ENCODE results near the gene TMC8.

The TMC8 gene

DNA sequence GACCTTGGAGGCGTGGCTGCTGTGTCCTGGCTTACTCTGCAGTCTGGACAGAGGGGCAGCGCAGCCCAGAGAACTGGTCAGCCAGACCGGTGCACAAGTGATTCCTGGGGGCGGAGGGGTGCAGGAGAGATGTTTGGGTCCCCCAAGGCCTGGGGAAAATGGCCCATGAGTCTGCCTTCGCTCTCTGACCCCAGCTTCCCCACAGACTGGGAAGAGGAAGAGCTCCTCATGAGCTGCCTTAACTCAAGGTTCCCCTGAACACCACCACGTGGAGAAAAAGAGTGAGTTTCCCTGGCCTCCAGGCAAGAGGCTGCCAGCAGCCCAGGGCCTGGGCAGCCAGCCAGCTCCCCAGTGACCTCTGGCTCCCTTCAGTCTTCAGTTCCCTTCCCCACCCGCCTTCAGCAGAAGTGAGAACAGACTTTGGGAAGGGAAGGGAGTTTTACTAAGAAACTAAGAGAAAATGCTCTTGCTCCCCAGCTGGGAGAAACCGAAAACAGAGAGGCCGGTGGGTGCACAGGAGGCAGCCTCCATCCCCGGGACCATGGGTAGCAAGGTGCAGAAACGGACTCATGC lies 13.7 kb downstream of the TMC8 start:
- DNase-seq: peak; percentile 86
- in situ Hi-C loops (cut with MboI; ENCODE audit: low pct_unique_long_range_greater_than_20kb, low sequenced_read_pairs): no loop called here

DNA sequence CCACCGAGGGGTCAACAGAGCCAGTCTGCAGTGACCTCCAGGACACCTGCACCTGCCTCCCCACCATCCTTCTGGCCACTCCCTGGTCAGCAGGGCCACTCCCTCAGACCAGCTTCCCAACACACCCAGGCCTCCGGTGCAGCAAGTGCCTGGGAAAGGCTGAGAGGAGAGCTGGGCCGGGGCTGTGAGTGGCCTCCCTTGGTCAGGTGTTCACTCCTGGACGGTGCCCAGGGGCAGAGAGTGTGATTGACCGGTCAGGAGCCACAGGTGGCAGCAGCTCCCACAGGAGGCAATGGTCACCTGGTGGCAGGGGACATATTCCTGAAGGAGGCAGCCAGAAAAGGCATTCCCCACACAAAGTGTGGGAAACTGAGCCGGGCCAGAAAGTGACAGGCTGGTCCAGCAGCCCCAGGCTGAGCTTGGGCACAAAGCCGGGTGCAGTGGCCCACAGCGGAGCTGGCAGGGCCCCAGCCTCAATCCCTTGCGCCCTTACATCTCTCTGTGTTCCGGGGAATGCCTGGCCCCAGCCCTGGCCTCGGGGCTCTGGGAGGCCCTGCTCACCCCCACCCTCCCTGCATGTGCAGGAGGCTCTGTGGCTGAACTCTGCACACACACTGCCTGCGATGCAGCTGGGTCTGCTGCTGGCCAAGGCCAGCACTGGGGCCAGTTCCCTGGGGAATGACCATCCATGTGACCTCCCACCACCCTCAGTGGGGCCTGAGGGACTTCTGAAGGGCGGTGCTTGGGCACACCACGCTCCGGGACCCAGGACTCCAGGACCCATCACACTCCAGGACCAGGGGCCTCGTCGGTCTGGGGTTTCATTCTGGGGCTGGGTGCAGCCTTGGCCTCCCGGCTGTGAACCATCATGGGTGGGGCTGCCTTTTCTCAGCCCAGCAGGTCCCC lies 14.4 kb downstream of the TMC8 start:
- in situ Hi-C loops (cut with MboI; ENCODE audit: low pct_unique_long_range_greater_than_20kb, low sequenced_read_pairs): no loop called here
- DNase-seq: no peak

DNA sequence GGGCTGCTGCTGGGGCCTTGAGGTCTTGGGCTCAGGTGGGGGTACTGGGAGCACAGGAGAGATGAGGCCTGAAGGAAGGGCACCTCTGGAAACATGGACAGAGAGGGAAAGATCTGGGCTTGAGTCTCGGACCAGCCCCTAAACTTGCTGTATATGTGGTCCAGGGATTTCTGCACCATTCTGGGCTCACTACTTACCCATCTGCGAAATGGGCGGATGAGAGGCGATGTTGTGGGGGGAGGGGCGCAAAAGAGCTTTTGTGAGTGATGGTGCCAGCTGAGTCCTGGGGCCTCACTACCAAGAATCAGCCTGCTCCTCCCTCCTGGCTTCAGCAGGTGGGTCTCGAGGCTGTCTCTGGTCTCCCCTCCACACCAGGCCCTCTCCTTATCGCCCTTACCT lies 15.9 kb downstream of the TMC8 start:
- no peak for DNase-seq
- in situ Hi-C loops (cut with MboI; ENCODE audit: low pct_unique_long_range_greater_than_20kb, low sequenced_read_pairs): no loop called here

DNA sequence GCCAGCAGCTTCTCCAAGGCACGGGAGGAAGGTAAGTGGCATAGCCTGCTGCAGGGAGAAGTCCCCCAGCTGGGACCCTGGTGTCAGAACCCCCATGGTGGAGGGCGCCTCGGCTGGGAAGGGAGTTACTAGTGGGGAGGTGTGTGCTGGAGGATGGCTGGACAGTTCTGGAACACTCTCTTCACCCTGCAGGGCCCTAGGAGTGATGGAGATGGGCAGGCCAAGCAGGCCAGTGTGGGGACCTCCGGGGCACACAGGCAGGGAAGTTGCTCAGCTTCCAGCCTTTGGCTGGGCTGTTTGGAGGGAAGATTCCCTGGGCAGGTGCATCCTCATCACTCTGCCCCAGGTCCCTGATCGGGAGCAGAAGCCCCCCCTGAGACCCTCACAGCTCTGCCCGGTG lies 16.3 kb downstream of the TMC8 start:
- no peak for DNase-seq
- in situ Hi-C loops (cut with MboI; ENCODE audit: low pct_unique_long_range_greater_than_20kb, low sequenced_read_pairs): no loop called here

DNA sequence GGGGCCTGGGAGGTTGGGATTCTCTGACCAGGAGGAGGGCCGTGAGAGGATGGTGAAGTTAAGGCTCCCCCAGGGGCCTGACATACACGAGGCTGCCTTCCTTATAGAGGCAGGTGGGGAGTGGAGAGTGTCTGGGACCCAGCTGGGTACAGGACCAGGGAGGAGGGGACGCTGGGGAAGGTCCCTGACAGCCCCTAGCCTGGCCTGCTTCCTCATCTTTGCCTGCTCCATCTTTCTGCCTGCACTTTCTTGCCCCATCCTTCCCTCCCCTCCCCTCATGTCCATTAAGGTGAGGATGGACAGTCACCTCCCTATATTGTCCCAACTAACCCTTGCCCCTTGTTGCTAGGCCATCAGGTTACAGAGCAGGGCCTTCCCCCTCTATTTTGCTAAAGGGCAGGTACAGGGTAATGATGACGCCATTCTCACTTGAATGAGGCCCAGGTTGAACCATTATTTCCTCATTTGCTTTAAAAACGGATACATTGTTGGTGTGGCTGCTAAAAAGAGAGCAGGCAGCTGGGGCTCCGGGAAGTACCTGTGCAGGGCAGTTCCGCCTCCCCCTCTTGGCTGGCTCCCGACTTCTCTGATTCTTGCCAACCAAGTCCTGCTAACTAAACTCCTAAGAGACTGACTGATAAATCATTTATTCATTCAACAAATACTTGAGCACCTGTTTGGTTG lies 16.9 kb downstream of the TMC8 start:
- in situ Hi-C loops (cut with MboI; ENCODE audit: low pct_unique_long_range_greater_than_20kb, low sequenced_read_pairs): no loop called here
- DNase-seq: peak; percentile 43

DNA sequence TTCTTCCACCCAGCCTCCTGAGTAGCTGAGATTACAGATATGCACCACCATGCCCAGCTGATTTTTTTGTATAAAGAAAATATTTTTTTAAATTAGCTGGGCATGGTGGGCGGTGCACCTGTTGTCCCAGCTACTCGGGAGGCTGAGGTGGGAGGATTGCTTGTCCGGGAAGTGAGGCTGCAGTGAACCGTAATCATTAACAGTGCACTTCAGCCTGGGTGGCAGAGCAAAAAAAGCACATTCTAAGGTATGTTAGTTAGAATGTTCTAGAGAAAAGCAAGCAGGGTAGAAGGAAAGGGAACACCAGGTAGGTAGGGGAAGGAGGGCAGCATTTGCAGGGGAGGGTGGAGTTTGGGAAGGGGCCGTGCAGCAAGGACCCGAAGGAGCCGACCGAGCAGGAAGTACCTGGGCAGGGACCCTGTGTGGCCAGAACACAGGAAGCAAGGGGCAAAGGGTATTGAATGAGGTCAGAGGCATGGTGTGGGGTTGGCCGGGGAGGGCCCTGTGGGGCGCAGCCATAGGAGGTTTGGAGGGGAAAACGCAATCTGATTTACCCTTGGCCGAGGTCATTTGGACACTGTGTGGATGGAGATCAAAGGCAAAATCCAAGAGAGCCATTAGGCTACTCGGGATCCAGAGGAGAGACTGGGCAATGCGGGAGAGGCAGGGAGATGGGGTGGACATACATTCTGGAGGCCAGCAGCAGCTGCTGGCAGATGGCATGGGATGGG lies 17.9 kb downstream of the TMC8 start:
- in situ Hi-C loops (cut with MboI; ENCODE audit: low pct_unique_long_range_greater_than_20kb, low sequenced_read_pairs): no loop called here
- no peak for DNase-seq

DNA sequence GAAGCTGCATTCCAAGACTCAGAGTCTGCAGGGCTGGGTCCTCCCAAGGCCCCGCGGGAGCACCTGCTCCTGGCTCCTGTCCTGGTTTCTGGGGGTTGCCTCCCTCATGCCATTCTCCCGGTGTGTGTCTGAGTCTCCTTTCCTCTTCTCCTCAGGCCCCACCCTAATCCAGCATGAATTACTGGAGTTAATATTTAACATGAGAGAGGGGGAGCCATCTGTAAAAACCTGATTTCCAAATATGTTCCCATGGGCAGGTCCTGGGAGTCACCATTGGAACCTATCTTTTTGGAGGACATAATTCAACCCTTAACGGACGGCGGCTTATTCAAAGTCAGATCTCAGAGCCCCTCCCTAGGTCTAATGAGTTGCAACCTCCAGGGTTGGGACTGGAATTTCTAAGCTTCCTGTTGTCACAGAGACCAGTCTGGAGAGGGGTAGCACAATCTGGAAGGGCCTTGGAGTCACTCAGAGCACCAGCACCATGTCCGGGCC lies 21.0 kb downstream of the TMC8 start:
- in situ Hi-C loops (cut with MboI; ENCODE audit: low pct_unique_long_range_greater_than_20kb, low sequenced_read_pairs): no loop called here
- DNase-seq: no peak

DNA sequence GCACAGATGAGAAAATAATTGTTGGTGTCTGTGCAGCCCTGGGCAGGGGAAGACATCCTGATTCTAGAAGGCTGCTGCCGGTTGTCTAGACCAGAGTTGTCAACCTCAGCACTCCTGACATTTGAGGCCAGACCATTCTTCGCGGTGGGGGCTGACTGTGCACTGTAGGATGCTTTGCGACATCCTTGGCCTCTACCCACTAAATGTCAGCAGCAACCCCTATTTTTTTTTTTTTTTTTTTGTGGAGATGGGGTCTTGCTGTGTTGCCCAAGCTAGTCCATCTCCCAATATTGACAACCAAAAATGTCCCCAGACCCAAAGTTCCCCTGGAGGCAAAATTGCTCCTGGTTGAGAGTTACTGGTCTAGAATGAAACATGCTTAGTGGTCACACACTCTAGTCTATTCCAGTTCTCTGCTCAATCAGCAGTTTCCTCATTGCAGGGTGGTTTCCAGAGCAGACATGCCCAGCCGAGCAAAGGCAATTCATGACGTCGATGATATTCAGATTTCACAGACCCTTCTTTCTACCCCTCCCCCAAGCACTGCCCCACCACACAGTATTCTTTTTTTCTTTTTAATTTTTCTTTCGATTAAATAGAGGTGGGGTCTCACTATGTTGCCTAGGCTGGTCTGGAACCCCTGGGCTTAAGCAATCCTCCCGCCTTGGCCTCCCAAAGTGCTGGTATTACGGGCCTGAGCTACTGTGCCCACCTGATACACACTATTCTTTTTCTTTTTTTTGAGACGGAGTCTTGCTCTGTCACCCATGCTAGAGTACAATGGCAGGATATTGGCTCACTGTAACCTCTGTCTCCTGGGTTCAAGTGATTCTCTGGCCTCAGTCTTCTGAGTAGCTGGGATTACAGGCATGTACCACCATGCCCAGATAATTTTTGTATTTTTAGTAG lies 24.6 kb downstream of the TMC8 start:
- DNase-seq: peak; percentile 77
- in situ Hi-C loops (cut with MboI; ENCODE audit: low pct_unique_long_range_greater_than_20kb, low sequenced_read_pairs): no loop called here

DNA sequence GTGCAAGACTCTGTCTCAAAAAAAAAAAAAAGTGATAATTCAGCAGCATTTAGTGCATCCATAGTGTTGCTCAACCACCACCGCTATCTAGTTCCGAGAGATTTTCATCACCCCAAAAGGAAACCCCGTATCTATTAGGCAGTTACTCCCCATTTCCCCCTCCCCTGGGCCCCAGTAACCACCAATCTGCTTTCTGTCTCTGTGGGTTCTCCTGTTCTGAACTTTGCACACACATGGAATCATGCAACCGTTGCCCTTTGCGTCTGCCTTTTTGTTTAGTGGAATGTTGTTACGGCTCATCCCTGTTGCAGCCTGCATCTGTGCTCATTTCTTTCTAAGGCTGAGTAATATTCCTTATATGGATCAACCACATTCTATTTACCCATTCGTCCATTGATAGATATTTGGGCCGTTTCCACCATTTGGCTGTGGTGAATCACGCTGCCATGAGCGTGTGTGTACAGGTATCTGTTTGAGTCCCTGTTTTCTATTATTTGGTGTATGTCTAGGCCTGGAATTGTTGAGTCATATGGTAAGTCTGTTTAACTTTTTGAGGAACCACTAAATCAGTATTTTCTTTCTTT lies 29.1 kb downstream of the TMC8 start:
- in situ Hi-C loops (cut with MboI; ENCODE audit: low pct_unique_long_range_greater_than_20kb, low sequenced_read_pairs): no loop called here
- no peak for DNase-seq

DNA sequence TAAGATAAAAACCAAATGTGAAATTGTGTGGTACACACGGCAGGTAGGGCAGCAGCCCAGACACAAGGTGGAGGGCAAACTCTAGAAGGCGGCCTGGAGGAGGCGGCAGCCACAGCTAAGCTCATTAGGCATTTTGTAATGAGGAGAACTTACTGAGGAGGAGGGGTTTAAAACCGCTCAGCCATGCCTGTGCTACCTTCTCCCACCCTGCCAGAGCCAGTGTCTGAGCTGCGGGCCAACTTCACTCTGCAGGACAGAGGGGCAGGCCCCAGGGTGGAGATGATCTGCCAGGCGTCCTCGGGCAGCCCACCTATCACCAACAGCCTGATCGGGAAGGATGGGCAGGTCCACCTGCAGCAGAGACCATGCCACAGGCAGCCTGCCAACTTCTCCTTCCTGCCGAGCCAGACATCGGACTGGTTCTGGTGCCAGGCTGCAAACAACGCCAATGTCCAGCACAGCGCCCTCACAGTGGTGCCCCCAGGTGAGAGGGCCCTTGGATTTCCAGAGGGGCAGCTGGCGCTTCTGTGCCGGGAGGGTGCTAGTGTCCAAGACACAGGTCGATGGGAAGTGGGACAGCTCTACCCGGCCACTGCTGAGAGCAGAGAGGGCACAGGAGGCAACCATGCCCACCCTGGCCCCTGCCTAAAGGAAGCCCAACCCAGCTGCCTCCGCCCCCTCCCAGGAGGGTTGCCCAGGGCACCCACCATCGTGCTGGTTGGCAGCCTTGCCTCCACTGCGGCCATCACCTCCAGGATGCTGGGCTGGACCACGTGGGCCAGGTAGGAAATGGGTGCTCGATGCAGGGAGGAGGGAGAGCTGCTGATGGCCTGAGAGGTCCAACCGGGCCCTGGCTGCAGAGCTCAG lies 33.5 kb downstream of the TMC8 start:
- in situ Hi-C loops (cut with MboI; ENCODE audit: low pct_unique_long_range_greater_than_20kb, low sequenced_read_pairs): no loop called here
- DNase-seq: no peak

DNA sequence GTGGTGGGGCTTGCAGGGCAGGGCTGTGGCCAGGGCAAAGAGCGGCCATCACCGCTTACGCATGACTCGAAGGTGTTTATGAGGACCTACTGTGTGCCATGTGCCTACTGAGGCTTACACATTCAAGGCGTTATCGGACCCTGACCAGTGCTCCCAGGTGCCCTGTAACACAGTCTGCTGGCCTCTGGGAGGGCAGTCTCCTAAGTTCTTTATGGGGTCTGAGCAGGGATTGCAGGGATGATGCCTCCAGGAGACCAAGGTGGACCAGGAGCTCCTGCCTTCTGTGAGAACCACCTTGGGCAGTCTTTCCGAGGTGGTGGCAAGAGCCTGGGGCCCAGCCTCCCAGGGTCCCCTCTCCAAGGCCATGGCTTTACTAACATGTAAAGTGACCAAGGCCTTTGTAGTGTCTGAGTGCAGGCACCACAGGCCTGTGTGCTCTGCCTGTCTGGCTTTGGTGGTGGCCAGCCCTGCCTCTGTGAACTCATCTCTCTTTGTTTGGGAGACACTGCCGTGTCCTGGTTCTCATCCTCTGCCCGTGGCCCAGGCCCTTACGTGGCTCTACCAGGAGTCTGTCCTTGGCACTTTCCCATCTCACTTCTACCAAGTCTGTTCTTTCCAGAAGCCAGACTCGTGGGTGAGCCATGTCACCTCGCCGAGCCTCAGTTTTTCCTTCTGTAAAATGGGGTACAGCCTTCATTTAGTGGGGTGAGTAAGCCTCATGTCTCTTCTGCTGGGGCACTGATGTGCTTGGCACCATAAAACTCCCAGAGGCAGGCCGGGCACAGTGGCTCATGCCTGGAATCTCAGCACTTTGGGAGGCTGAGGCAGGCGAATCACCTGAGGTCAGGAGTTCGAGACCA lies 34.4 kb downstream of the TMC8 start:
- in situ Hi-C loops (cut with MboI; ENCODE audit: low pct_unique_long_range_greater_than_20kb, low sequenced_read_pairs): no loop called here
- no peak for DNase-seq

DNA sequence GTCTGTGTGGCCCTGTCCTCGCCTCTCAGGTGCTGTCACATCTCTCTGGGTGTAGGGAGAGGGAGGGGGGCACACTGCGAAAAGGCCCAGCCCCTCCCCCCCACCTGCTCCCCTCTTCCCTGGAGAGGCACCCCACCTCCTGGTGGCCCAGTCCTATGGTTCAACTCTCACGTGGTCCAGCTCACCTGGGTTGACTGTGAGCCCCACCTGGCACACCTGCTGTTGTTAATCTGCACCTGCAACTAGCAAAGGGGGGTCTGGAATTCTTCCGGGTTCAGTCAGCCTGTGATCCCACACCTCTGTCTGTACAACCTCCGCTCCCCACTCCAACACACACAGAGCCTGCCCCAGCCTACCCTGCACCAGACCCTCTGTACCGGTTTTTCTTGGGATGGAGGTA lies 35.8 kb downstream of the TMC8 start:
- in situ Hi-C loops (cut with MboI; ENCODE audit: low pct_unique_long_range_greater_than_20kb, low sequenced_read_pairs): no loop called here
- DNase-seq: no peak

DNA sequence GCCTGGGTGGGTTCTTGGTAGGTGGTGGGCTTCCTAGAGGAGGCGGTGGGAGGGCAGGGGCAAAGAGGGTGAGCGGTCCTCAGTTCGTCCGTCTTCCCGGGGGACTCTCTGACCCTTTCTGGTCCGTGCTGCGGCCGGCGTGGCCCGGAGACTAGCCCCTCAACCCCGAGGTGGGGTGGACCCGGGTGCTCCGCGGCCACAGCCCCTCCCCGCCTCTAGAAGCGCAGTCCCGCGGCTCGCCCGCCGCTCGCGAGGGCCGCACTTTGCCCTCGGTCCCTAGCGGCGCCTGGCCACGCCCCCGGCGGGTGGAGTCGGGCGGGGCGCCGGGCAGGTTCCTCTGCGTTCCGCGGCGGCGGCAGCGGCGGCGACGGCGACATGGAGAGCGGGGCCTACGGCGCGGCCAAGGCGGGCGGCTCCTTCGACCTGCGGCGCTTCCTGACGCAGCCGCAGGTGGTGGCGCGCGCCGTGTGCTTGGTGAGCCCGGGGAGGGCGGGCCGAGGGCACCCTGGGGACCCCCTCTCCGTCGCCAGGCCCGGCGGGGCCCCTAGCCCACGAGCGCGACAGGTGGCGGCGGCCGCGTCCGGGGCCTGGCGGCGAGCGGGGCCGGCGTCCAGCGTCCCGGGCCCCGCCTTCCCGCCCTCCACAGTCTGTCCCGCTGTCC lies 37.8 kb downstream of the TMC8 start, which contains the start of gene SYNGR2:
Gene SYNGR2 (plus strand): TSS at position 340 of the 661 bp plus-strand sequence. CDS start 36 bp downstream, at position 376.
- in situ Hi-C loops (cut with MboI; ENCODE audit: low pct_unique_long_range_greater_than_20kb, low sequenced_read_pairs): no loop called here

DNA sequence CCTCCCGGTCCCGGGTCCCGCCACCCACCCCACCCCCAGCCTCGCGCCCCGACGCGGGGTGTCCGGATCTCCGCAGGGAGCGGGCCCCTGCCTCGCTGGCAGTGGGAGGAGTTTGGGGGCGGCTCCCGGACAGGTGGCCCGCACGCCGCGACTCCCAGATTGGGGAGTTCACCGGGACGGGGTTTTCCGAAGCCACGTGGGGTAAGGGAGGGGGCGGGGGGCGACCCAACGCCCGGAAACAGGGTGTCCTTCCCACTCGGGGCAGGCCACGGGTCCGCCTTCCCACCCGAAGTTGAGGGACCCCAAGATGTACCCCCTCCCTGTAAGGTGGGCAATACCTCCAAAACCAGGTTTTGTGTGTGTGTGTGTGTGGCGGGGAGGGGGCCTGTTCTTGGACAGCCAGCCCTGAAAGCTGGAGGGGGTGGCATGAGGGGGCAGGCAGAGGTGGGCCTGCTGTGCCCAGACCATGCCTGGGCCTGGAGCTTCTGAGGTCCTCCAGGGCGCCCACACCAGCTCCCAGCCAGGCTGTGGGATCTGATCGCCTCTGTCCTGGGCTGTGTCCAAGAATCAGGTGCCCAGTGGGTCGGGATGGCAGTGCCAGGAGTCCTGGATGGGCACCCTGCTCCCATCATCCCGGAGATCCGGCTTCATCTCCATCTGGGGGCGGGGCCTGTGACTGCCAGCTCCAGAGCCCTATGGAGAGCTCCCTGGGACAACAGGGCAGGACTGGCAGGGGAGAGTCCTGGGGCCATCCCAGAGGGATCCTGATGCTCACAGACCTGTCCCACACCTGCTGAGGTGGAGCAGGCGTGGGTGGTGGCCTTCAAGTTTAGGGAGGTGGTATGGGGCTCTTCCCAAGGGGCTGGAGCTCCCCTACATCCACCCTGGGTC lies 38.6 kb downstream of the TMC8 start:
- no peak for DNase-seq
- in situ Hi-C loops (cut with MboI; ENCODE audit: low pct_unique_long_range_greater_than_20kb, low sequenced_read_pairs): no loop called here

More for the DNA sequence above, 37.8 kb downstream of the TMC8 start, which contains the start of gene SYNGR2:
- DNase-seq: peak; percentile 78
